LNCAP (cell line): ENCODE data around the gene CAMK2G.

Source experiments
- CTCF ChIP-seq: fragments of 450-650 bp; IDR thresholded peaks from 2 replicates; pipeline ENCODE4 v1.5.1; 2017; ENCODE audit warnings: mild to moderate bottlenecking

The CAMK2G gene

GRCh38 chr10:73789659-73790055, 84.7 kb downstream of the CAMK2G start:
- TF ChIP-seq CTCF = no peak

GRCh38 chr10:73788864-73789658, 85.3 kb downstream of the CAMK2G start:
- TF ChIP-seq CTCF = no peak

GRCh38 chr10:73786512-73786885, 87.9 kb downstream of the CAMK2G start:
- peak; percentile 12; the same call in 1 of the 2 replicates for TF ChIP-seq CTCF

- TF ChIP-seq CTCF = no peak
Observed at GRCh38 chr10:73785721-73786511, 88.4 kb downstream of the CAMK2G start.

GRCh38 chr10:73785211-73785720, 89.1 kb downstream of the CAMK2G start, which contains the start of gene ZSWIM8:
TSS of gene ZSWIM8 (plus strand) at chr10:73785606. CDS start at chr10:73785879, 273 bp downstream.
- TF ChIP-seq CTCF = no peak

GRCh38 chr10:73782749-73783085, 91.6 kb downstream of the CAMK2G start:
- TF ChIP-seq CTCF = no peak

GRCh38 chr10:73781879-73782748, 92.2 kb downstream of the CAMK2G start, which contains the start of gene CHCHD1:
TSS of gene CHCHD1 (plus strand) at chr10:73782048. CDS start at chr10:73782076, 28 bp downstream.
- no peak for TF ChIP-seq CTCF
